PC-9 (cell line): ENCODE measurements around the gene USF2.

Source experiments
- EZH2 ChIP-seq: fragments of 200-600 bp; sonication (generic); IDR thresholded peaks from 2 replicates; pipeline ENCODE4 v1.8.0; 2017; ENCODE audit warnings: antibody characterized with exemption, low read depth
- TF ChIP-seq, protein P1 (sequence below): fragments of 200-600 bp; sonication (generic); conservative IDR thresholded peaks from 2 replicates; pipeline ENCODE4 v1.6.1; 2017; ENCODE audit warnings: mixed run types, antibody characterized with exemption, mild to moderate bottlenecking, moderate library complexity

DNA sequence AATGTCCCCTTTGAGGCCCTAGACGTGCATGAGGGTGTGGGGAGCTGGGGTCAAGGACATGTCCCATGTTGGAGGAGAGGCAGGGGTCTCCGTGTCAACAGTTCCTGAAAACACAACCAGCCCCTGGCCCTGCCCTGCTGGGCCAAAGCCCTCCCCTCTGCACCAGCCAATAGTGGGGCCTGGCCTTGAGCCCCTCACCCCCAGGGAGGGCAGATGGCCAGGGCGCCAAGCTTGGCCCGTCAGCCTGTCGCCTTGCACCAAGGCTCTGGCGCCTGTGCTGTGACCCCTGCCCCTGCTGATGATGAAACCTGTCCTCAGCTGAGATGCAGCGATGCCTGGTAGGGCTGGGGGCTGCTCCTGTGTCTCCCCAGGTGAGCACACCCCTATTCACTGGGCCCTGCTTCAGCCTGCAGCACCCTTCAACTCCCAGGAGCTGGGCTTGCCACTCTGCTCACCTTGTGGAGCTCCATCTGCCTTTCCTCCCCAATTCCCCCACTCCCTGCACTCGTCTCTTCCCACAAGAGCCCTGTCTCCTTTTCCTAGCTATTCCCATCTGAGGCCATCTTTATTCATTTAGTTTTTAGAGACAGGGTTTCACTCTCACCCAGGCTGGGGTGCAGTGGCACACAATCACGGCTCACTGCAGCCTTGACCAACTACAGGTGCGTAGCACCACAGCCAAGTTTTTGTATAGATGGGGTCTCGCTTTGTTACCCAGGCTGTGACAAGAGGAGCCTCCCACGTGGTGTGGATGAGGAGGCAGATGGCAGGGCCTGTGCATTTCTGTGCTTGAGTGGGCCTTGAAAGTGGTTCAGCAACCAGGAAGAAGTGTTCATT, 11.4 kb downstream of the USF2 start:
- TF ChIP-seq, protein P1, sequence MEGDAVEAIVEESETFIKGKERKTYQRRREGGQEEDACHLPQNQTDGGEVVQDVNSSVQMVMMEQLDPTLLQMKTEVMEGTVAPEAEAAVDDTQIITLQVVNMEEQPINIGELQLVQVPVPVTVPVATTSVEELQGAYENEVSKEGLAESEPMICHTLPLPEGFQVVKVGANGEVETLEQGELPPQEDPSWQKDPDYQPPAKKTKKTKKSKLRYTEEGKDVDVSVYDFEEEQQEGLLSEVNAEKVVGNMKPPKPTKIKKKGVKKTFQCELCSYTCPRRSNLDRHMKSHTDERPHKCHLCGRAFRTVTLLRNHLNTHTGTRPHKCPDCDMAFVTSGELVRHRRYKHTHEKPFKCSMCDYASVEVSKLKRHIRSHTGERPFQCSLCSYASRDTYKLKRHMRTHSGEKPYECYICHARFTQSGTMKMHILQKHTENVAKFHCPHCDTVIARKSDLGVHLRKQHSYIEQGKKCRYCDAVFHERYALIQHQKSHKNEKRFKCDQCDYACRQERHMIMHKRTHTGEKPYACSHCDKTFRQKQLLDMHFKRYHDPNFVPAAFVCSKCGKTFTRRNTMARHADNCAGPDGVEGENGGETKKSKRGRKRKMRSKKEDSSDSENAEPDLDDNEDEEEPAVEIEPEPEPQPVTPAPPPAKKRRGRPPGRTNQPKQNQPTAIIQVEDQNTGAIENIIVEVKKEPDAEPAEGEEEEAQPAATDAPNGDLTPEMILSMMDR: no peak
- TF ChIP-seq EZH2: no peak
